Activated CD4-positive, alpha-beta T cell treated with anti-CD3 and anti-CD28 coated beads, Interleukin-2, Interleukin-4, amounts not matched to agents 100 ng/mL and 50 ng/mL, durations not matched to agents 16 hours and 8 hours (primary cell): Measurements from ENCODE around the gene BAZ1A.
"Not testable (repeated sequence)": the region's sequence is repeated elsewhere in the genome, so short reads cannot be mapped to it uniquely, and the experiment has no call there.

Source experiments
- DNase-seq: peaks from one replicate; pipeline ENCODE4 v3.0.0-alpha.2; 2020; ENCODE audit warnings: low spot score

Gene BAZ1A

DNA sequence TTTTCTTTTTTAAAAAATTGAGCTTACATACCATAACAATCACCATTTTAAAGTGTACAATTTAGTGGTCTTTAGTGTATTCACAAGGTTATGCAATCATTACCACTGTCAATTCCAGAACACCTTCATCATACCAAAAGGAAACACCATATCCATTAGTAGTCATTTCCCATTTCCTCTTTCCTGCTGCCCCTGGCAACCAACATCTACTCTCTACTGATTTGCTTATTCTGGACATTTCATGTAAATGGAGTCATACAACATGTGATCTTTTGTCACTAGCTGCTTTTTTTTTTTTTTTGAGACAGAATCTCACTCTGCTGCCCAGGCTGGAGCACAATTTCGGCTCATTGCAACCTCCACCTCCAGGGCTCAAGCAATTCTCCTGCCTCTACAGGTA, 93.9 kb downstream of the BAZ1A start:
- peak; percentile 26 for DNase-seq

- DNase-seq: no peak
These were observed 94.5 kb downstream of the BAZ1A start for GRCh38 chr14:34780646-34781045.

GRCh38 chr14:34778744-34779143, 96.4 kb downstream of the BAZ1A start:
- DNase-seq: no peak

- DNase-seq: no peak
These were observed 98.5 kb downstream of the BAZ1A start for GRCh38 chr14:34776611-34777010.

DNA sequence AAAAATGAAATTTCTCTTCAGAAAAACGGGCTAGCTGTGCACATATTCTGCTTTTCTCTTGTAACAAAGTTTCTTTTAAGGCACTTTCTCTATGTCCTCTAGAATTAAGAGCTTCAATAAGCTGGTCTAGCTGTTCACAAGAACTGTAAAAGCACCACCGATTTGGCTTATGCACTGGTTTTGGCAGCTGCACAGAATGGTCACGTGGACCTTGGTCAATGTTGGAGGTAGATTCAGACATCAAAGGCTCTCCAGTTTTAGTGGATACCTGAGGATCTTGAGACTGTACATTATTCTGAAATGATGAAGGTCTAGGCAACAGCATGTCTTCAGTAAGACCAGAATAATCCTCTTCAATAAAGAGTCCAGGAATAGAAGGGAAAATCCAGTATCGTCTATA, 99.2 kb downstream of the BAZ1A start:
- DNase-seq: no peak

- DNase-seq: no peak
These were observed 99.8 kb downstream of the BAZ1A start for GRCh38 chr14:34775342-34775741.

GRCh38 chr14:34770901-34771300, 104.3 kb downstream of the BAZ1A start:
- DNase-seq: no peak

- DNase-seq: no peak
These were observed 108.6 kb downstream of the BAZ1A start for GRCh38 chr14:34766606-34767005.

DNA sequence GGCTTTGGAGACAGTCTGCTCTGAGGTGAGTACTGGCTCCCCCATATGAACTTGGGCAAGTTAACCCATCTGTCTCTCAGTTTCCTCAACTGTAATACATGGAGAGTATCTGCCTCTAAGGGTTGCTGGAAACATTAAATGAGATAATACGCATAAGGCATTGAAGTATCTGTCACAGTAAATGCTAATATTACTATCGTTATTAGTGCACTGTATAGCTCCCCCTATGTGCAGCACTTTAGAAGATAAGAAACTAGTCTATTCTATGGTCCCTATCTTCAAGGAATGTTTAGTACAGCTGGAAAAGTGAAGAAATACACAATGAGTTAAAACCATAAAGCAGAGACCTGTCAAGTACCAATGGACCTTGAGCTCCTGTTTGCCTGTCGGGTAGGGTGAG, 109.1 kb downstream of the BAZ1A start:
- DNase-seq: no peak

DNA sequence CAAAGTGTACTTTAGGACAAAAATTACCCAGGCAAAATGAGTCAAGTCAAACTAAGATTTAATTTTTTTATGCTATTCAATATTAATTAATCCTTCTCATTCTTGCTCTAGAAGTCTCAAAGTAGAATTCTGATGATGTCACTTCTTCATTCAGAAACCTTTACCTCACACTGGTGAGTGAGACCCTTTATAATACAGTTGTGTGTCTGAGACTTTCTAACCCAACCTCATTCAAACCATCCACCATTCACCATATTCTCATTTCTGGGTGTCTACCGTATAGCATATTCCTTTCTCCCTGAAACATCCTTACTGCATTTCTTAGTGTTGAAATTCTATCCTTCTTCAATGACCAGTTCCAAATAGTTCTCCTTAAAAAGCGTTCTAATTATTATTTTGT, 119.9 kb downstream of the BAZ1A start:
- no peak for DNase-seq

GRCh38 chr14:34754687-34755086, 120.5 kb downstream of the BAZ1A start:
- no peak for DNase-seq

- DNase-seq: no peak
These were observed 124.5 kb downstream of the BAZ1A start for GRCh38 chr14:34750670-34751069.

- DNase-seq: no peak
These were observed 124.9 kb downstream of the BAZ1A start for GRCh38 chr14:34750233-34750632.

- no peak for DNase-seq
These were observed 125.8 kb downstream of the BAZ1A start for GRCh38 chr14:34749408-34749807.

- no peak for DNase-seq
These were observed 132.7 kb downstream of the BAZ1A start for GRCh38 chr14:34742270-34743115.

- no peak for DNase-seq
These were observed 133.3 kb downstream of the BAZ1A start for GRCh38 chr14:34741840-34742239.

DNA sequence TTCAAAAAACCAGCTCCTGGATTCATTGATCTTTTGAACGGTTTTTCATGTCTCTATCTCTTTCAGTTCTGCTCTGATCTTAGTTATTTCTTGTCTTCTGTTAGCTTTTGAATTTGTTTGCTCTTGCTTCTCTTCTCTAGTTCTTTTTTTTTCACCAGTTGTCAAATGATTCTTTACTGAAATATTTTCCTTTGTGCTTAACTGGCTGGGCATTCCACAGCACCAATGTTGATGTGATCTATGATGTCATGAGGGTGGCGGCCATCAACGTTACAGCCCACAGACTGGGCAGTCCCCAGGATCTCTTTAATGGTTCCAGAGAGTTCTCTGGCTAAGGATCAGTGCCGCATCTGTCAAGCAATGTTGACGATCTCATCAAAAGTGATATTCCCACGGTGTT, 135.0 kb downstream of the BAZ1A start:
- not testable (repeated sequence) for DNase-seq

DNA sequence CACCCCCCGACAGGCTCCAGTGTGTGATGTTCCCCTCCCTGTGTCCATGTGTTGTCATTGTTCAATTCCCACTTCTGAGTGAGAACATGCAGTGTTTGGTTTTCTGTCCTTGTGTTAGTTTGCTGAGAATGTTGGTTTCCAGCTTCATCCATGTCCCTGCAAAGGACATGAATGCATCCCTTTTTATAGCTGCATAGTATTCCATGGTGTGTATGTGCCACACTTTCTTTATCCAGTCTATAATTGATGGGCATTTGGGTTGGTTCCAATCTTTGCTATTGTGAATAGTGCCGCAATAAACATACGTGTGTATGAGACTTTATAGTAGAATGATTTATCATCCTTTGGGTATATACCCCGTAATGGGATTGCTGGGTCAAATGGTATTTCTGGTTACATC, 138.1 kb downstream of the BAZ1A start:
- DNase-seq: not testable (repeated sequence)

- DNase-seq: no peak
These were observed 141.9 kb downstream of the BAZ1A start for GRCh38 chr14:34733245-34733644.

DNA sequence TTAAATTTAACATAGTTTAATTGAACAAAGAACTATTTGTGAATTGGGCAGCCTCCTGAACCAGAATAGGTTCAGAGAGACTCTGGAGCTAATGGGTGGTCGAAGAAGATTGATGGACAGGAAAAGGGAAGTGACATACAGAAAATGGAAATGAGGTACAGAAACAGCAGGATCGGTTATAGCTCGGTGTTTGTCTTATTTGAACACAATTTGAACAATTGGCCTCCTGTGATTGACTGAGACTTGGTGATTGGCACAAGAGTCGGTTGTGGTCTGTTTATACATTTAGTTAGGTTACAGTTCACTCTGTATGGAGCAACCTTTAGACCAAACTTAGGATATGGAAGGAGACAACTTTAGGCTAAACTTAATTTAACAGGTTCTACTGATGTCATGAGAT, 142.4 kb downstream of the BAZ1A start:
- DNase-seq: no peak

- no peak for DNase-seq
These were observed 151.3 kb downstream of the BAZ1A start for GRCh38 chr14:34723867-34724266.

GRCh38 chr14:34722723-34723545, 152.2 kb downstream of the BAZ1A start:
- DNase-seq: peak; percentile 38

- DNase-seq: no peak
These were observed 154.0 kb downstream of the BAZ1A start for GRCh38 chr14:34721129-34721528.
